Activated CD8-positive, alpha-beta memory T cell treated with anti-CD3 and anti-CD28 coated beads for 4 hours (primary cell): Measurements from ENCODE around the gene ZNF19.
"Not testable (repeated sequence)": the region's sequence is repeated elsewhere in the genome, so short reads cannot be mapped to it uniquely, and the experiment has no call there.

Experiments
- DNase-seq, 2 donors: peaks; one replicate each; pipeline ENCODE4 v3.0.0-alpha.2; 2020; ENCODE audit warnings: low read depth in 2 of 2

ZNF19 gene

GRCh38 chr16:71489122-71489521 lies at the start of gene ZNF19:
Gene ZNF19 (minus strand): TSS chr16:71489324. CDS start chr16:71482114, 7,210 bp downstream.
- no peak for DNase-seq

GRCh38 chr16:71537643-71538042 lies 48.5 kb upstream of the ZNF19 start:
- no peak for DNase-seq

GRCh38 chr16:71536752-71537499 lies 47.8 kb upstream of the ZNF19 start:
- no peak for DNase-seq

GRCh38 chr16:71532366-71532765 lies 43.2 kb upstream of the ZNF19 start:
- no peak for DNase-seq

GRCh38 chr16:71528863-71529262 lies 39.7 kb upstream of the ZNF19 start:
- no peak for DNase-seq

- DNase-seq = no peak
These were observed 39.1 kb upstream of the ZNF19 start for GRCh38 chr16:71528257-71528656.

GRCh38 chr16:71526111-71526631 lies 37.0 kb upstream of the ZNF19 start, which contains the start of gene CHST4:
Gene CHST4 (plus strand): TSS chr16:71526426. CDS start chr16:71536678, 10,252 bp downstream.
- no peak for DNase-seq

GRCh38 chr16:71524566-71525553 lies 35.7 kb upstream of the ZNF19 start:
- no peak for DNase-seq

GRCh38 chr16:71520550-71520949 lies 31.4 kb upstream of the ZNF19 start:
- no peak for DNase-seq

- DNase-seq = no peak
These were observed 25.9 kb upstream of the ZNF19 start for GRCh38 chr16:71515026-71515425.

GRCh38 chr16:71514476-71514875 lies 25.4 kb upstream of the ZNF19 start:
- DNase-seq = no peak

GRCh38 chr16:71513302-71513701 lies 24.2 kb upstream of the ZNF19 start:
- no peak for DNase-seq

GRCh38 chr16:71507061-71507460 lies 17.9 kb upstream of the ZNF19 start:
- DNase-seq = no peak

- DNase-seq = no peak
These were observed 15.8 kb upstream of the ZNF19 start for GRCh38 chr16:71504901-71505300.

- not testable (repeated sequence) for DNase-seq
These were observed 14.9 kb upstream of the ZNF19 start for GRCh38 chr16:71504051-71504450.

- DNase-seq = no peak
These were observed 12.4 kb upstream of the ZNF19 start for GRCh38 chr16:71501547-71501946.

GRCh38 chr16:71500964-71501363 lies 11.8 kb upstream of the ZNF19 start:
- no peak for DNase-seq

GRCh38 chr16:71499775-71500364 lies 10.7 kb upstream of the ZNF19 start:
- DNase-seq = peak; percentile 13 to 31

- DNase-seq = no peak
These were observed 8.9 kb upstream of the ZNF19 start for GRCh38 chr16:71498031-71498430.

- DNase-seq = no peak
These were observed 4.1 kb upstream of the ZNF19 start for GRCh38 chr16:71493213-71493612.

GRCh38 chr16:71492786-71493185 lies 3.7 kb upstream of the ZNF19 start:
- no peak for DNase-seq

- no peak for DNase-seq
These were observed 1.9 kb upstream of the ZNF19 start for GRCh38 chr16:71491054-71491453.
